A549 (cell line): Measurements from ENCODE around the gene SOX5. TPM values are rescaled to one million over a fixed set of nuclear protein-coding genes. Genes with fewer than 3 reads are reported as not detected.

ENCODE experiments used
- ATAC-seq, 2 experiments: fragments of 200-7000 bp in 1 of 2; fragments of >200 bp in 1 of 2; cut with Nextera tagmentation in 1 of 2; cut with Tn5 transposase in 1 of 2; 3 replicates each; pipeline versions ENCODE4 v1.8.0 to v1.9.1; 2018 to 2020; ENCODE audit warnings: mild to moderate bottlenecking in 1 of 2, moderate library complexity in 1 of 2
- CTCF ChIA-PET: fragments of 300-600 bp; sonication (Branson Sonifier 250); formaldehyde crosslinking; extraction: SDS; loops from one replicate; lab custom pipeline; 2021; ENCODE audit warnings: antibody characterized with exemption, inconsistent platforms; lab: Yijun Ruan, JAX
- POLR2A ChIA-PET: fragments of 350-600 bp; formaldehyde crosslinking; extraction: SDS; loops from one replicate; lab custom pipeline; 2021; ENCODE audit warnings: antibody characterized with exemption, inconsistent platforms; lab: Yijun Ruan, JAX
- DNase-seq, 2 experiments: peaks; one replicate each; pipeline versions ENCODE4 v3.0.0 to v3.0.0-alpha.2; 2011 to 2016; ENCODE audit warnings: low read depth in 1 of 2, low spot score in 1 of 2
- FAIRE-seq: peaks from 2 replicates; lab custom pipeline; 2011; peaks lifted over from hg19 to GRCh38; lab: Jason Lieb, UNC
- H3K27ac ChIP-seq, 2 experiments: fragments of >200 bp; sonication (Bioruptor Twin); formaldehyde crosslinking; 3 replicates each; pipeline ENCODE4 v1.5.1; 2016 to 2017
- H3K4me1 ChIP-seq: fragments of >200 bp; sonication (Bioruptor Twin); formaldehyde crosslinking; 3 replicates; pipeline ENCODE4 v1.6.1; 2016
- H3K4me2 ChIP-seq: fragments of >200 bp; sonication (Bioruptor Twin); formaldehyde crosslinking; 3 replicates; pipeline ENCODE4 v1.6.1; 2016
- H3K4me3 ChIP-seq: fragments of >200 bp; sonication (Bioruptor Twin); formaldehyde crosslinking; 3 replicates; pipeline ENCODE4 v1.5.1; 2016
- H3K9me3 ChIP-seq: fragments of >200 bp; sonication (Bioruptor Twin); formaldehyde crosslinking; 3 replicates; pipeline ENCODE4 v1.6.1; 2016
- CBX2 ChIP-seq: fragments of 200-600 bp; sonication (generic); IDR thresholded peaks from 2 replicates; pipeline ENCODE4 v1.6.1; 2016; ENCODE audit warnings: low read depth, mild to moderate bottlenecking, borderline replicate concordance
- CBX8 ChIP-seq: fragments of 200-600 bp; sonication (generic); IDR thresholded peaks from 2 replicates; pipeline ENCODE4 v1.6.1; 2016
- CHD2 ChIP-seq: fragments of 150-350 bp; IDR thresholded peaks from 2 replicates; pipeline ENCODE4 v1.6.1; 2014; ENCODE audit warnings: low read length; ENCODE audit not compliant: partially characterized antibody
- E2F6 ChIP-seq: IDR thresholded peaks from 2 replicates; pipeline ENCODE4 v1.6.1; 2012; ENCODE audit warnings: low read depth, borderline replicate concordance
- ESRRA ChIP-seq: fragments of 150-350 bp; IDR thresholded peaks from 2 replicates; pipeline ENCODE4 v1.6.1; 2014; ENCODE audit warnings: mild to moderate bottlenecking, low read length, borderline replicate concordance
- FOSL2 ChIP-seq, 2 experiments: fragments of 450-650 bp in 1 of 2; fragments of >200 bp in 1 of 2; sonication (Bioruptor Twin) in 1 of 2; formaldehyde crosslinking; IDR thresholded peaks; 2 replicates each; pipeline versions ENCODE4 v1.5.0 to v1.6.1; 2016 to 2020; ENCODE audit warnings: mild to moderate bottlenecking in 1 of 2, moderate library complexity in 1 of 2
- FOXS1 ChIP-seq: fragments of 250-450 bp; sonication (Bioruptor Pico); IDR thresholded peaks from 2 replicates; pipeline ENCODE4 v1.5.0; 2020; ENCODE audit warnings: mild to moderate bottlenecking, moderate library complexity
- HEYL ChIP-seq: fragments of 250-450 bp; sonication (Bioruptor Pico); IDR thresholded peaks from 2 replicates; pipeline ENCODE4 v1.8.0; 2021; ENCODE audit warnings: mild to moderate bottlenecking, moderate library complexity
- HOXA7 ChIP-seq: fragments of 250-450 bp; sonication (Bioruptor Pico); IDR thresholded peaks from 2 replicates; pipeline ENCODE4 v1.5.0; 2020; ENCODE audit warnings: mild to moderate bottlenecking, moderate library complexity
- HOXB13 ChIP-seq: fragments of 250-450 bp; sonication (Bioruptor Pico); IDR thresholded peaks from 2 replicates; pipeline ENCODE4 v1.5.0; 2020; ENCODE audit warnings: low read depth, mild to moderate bottlenecking, moderate library complexity
- JUN ChIP-seq, 2 experiments: fragments of >200 bp; sonication (Bioruptor Twin); formaldehyde crosslinking; IDR thresholded peaks; 2 replicates in 1 of 2; 3 replicates in 1 of 2; pipeline ENCODE4 v1.6.1; 2016 to 2017
- JUNB ChIP-seq: fragments of >200 bp; sonication (Bioruptor Twin); formaldehyde crosslinking; IDR thresholded peaks from 2 replicates; pipeline ENCODE4 v1.6.1; 2016
- MAFK ChIP-seq: fragments of 450-650 bp; IDR thresholded peaks from 2 replicates; pipeline ENCODE4 v1.6.1; 2014; ENCODE audit not compliant: partially characterized antibody
- NPAS2 ChIP-seq: fragments of 250-450 bp; sonication (Bioruptor Pico); IDR thresholded peaks from 2 replicates; pipeline ENCODE4 v1.8.0; 2022; ENCODE audit warnings: mild to moderate bottlenecking, moderate library complexity, borderline replicate concordance
- NR3C1 ChIP-seq: fragments of >200 bp; sonication (Bioruptor Twin); formaldehyde crosslinking; IDR thresholded peaks from 3 replicates; pipeline ENCODE4 v1.6.1; 2017
- POLR2A ChIP-seq: IDR thresholded peaks from 2 replicates; pipeline ENCODE4 v1.6.1; 2012; ENCODE audit warnings: mild to moderate bottlenecking, low read length
- RAD21 ChIP-seq, 2 experiments: fragments of >200 bp in 1 of 2; sonication (Bioruptor Twin) in 1 of 2; formaldehyde crosslinking in 1 of 2; IDR thresholded peaks in 1 of 2; conservative IDR thresholded peaks in 1 of 2; 2 replicates in 1 of 2; 3 replicates in 1 of 2; pipeline ENCODE4 v1.6.1; 2012 to 2018; ENCODE audit warnings: inconsistent platforms in 1 of 2
- RARB ChIP-seq: fragments of 250-450 bp; sonication (Bioruptor Pico); IDR thresholded peaks from 2 replicates; pipeline ENCODE4 v1.8.0; 2021; ENCODE audit warnings: mild to moderate bottlenecking, moderate library complexity
- RNF2 ChIP-seq: fragments of 200-600 bp; sonication (generic); IDR thresholded peaks from 2 replicates; pipeline ENCODE4 v1.6.1; 2016; ENCODE audit warnings: low read depth, mild to moderate bottlenecking, antibody characterized with exemption, moderate library complexity, borderline replicate concordance
- SMC3 ChIP-seq: fragments of >200 bp; sonication (Bioruptor Twin); formaldehyde crosslinking; IDR thresholded peaks from 3 replicates; pipeline ENCODE4 v1.6.1; 2018; ENCODE audit warnings: inconsistent platforms
- TFCP2L1 ChIP-seq: fragments of 250-450 bp; sonication (Bioruptor Pico); IDR thresholded peaks from 2 replicates; pipeline ENCODE4 v1.5.0; 2021; ENCODE audit warnings: mild to moderate bottlenecking
- TP53 ChIP-seq: fragments of 250-450 bp; sonication (Bioruptor Pico); IDR thresholded peaks from 2 replicates; pipeline ENCODE4 v1.5.0; 2021; ENCODE audit warnings: mild to moderate bottlenecking, moderate library complexity
- ZC3H11A ChIP-seq: fragments of 450-650 bp; IDR thresholded peaks from 2 replicates; pipeline ENCODE4 v1.6.1; 2014; ENCODE audit warnings: antibody characterized with exemption, mild to moderate bottlenecking
- WGBS: methylation state at CpG from one replicate; pipeline ENCODE4 v1.1.6; 2017; ENCODE audit errors: missing lambda C conversion rate; 5-methylcytosine and 5-hydroxymethylcytosine counted together
- polyA plus RNA-seq, 4 experiments: library from polyadenylated mRNA; depleted of rRNA in 3 of 4; stranded (reverse); fragments of >200 nt; fragmentation: RNase III in 1 of 4; extraction: RNeasy Plus Mini Kit Qiagen cat#74134 plus additional on column Dnase treatment in 1 of 4; gene quantifications; 2 replicates in 3 of 4; 3 replicates in 1 of 4; pipeline ENCODE4 v1.2.3, GENCODE V29; 2011 to 2017
- TF ChIP-seq, protein P1 (sequence below): fragments of >200 bp; sonication (Bioruptor Twin); formaldehyde crosslinking; IDR thresholded peaks from 2 replicates; pipeline ENCODE4 v1.6.1; 2016

Gene SOX5
- polyA plus RNA-seq, 2 of the 4 experiments (the other 2 are of a cell fraction) = not detected

DNA sequence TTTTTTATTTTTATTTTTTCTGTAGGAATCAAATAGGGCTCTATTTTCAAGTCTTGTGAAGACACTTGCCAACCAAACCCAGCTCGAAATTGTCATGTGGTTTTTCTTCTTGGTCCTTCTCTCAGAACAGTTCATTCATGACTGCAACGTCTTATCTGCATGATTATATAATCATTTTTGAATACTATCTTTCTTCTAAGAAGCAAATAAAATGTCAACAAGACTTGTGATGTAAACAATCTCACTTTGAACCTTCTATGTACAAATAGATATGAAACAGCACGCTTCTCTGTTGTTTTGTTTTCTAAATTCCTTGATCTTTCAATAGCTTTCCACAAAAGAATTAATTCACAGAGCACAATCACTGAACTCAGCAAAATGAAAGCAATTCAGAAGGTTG, 320.7 kb downstream of the SOX5 start:
- 2% methylated on average over 3 of the region's 3 CpGs for WGBS
- TF ChIP-seq CHD2 (no peak), FOSL2 (IDR thresholded peaks at IDR 0.05) (no peak), FOSL2 (CRISPR knock-in tag; IDR thresholded peaks at IDR 0.05) (no peak), CBX2 (no peak), RNF2 (no peak), HOXB13 (CRISPR knock-in tag) (no peak), E2F6 (no peak), SMC3 (no peak), FOXS1 (CRISPR knock-in tag) (no peak), TFCP2L1 (no peak)
- TF ChIP-seq, all 56 proteins: peak for 0
- ChIA-PET POLR2A (no interaction called here), CTCF (no interaction called here)
- peaks cover 5% of the 10 kb centered on the region; the same call in 1 of the 3 replicates for H3K9me3 ChIP-seq
- ATAC-seq (no peak), DNase-seq (no peak), FAIRE-seq (no peak)
- no peaks in the 10 kb centered on the region for H3K4me1 ChIP-seq
- no peak overlapping the region for H3K4me3 ChIP-seq
- H3K27ac ChIP-seq = no peak overlapping the region
- no peak overlapping the region for H3K4me2 ChIP-seq

DNA sequence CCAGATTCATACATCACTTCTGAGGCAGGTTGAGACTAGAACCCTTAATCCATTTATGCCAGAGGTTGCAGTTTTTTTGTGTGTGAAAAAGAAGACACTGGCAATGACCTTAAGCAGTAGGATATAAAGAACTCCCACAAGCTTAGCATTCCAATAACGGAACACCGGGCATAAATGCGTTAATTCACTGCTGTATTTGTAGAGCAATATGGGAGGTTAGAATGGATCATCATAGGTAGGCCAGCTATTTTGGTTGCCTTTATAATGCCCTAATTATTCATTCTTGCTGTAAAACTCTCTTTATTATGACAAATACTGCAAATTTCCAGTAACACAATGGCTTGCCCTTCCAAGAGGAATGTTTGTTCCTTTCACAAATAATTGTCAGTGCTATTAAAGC, 322.7 kb downstream of the SOX5 start:
- Histone ChIP-seq H3K27ac (no peak overlapping the region), H3K4me3 (no peak overlapping the region), H3K4me1 (no peaks in the 10 kb centered on the region), H3K9me3 (0 out of 3 replicates have a peak, but pooled peaks cover 3% of the 10 kb centered on the region), H3K4me2 (no peak overlapping the region)
- TF ChIP-seq, protein P1, sequence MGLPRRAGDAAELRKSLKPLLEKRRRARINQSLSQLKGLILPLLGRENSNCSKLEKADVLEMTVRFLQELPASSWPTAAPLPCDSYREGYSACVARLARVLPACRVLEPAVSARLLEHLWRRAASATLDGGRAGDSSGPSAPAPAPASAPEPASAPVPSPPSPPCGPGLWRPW = no peak
- no peak for TF ChIP-seq MAFK
- no peak for TF ChIP-seq RAD21 (conservative IDR thresholded peaks at IDR 0.05 in 1 of 2, IDR thresholded peaks at IDR 0.05 in 1 of 2)
- TF ChIP-seq NPAS2 (CRISPR knock-in tag) = no peak
- no peak for TF ChIP-seq ESRRA
- 62% methylated on average over 3 of the region's 3 CpGs for WGBS
- FAIRE-seq = no peak
- no peak for DNase-seq
- ChIA-PET POLR2A (no interaction called here), CTCF (no interaction called here)
- no peak for ATAC-seq

DNA sequence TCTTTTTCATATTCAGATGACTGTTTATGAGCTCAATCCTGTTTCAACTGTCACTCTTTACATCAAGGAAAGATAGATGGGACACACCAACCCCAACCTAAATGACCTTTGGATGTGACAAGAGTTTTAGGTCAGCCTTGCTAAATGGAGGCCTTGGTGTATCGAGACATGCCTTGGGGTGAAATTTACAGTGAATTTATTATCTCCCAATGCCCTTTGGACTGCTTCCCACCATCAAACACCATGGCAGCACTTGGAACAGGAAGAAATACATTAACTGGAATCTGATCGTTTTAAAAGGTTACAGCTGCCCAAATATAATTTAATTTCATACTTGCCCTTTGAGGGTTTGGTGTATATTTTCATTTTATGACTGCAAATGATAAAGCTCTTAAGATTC, 327.6 kb downstream of the SOX5 start:
- ATAC-seq (no peak), FAIRE-seq (no peak), DNase-seq (no peak)
- no peak overlapping the region for H3K4me3 ChIP-seq
- H3K4me1 ChIP-seq = no peaks in the 10 kb centered on the region
- TF ChIP-seq NR3C1 = no peak
- TF ChIP-seq HEYL (CRISPR knock-in tag) = no peak
- no peak for TF ChIP-seq TP53 (CRISPR knock-in tag)
- no peak for TF ChIP-seq HOXA7 (CRISPR knock-in tag)
- no peak for TF ChIP-seq ZC3H11A
- TF ChIP-seq NPAS2 (CRISPR knock-in tag) = no peak
- TF ChIP-seq RARB (CRISPR knock-in tag) = no peak
- no peak for TF ChIP-seq POLR2A
- no peak for TF ChIP-seq RAD21 (conservative IDR thresholded peaks at IDR 0.05 in 1 of 2, IDR thresholded peaks at IDR 0.05 in 1 of 2)
- no peak for TF ChIP-seq FOSL2 (IDR thresholded peaks at IDR 0.05)
- TF ChIP-seq FOSL2 (CRISPR knock-in tag; IDR thresholded peaks at IDR 0.05) = no peak
- TF ChIP-seq SMC3 = no peak
- TF ChIP-seq CBX8 = no peak
- no peak for TF ChIP-seq JUN (IDR thresholded peaks at IDR 0.05)
- TF ChIP-seq JUNB = no peak
- ChIA-PET POLR2A (no interaction called here), CTCF (no interaction called here)
- H3K9me3 ChIP-seq = 0 out of 3 replicates have a peak, but pooled peaks cover 2% of the 10 kb centered on the region
- 3% methylated on average over 2 of the region's 2 CpGs for WGBS
- no peak overlapping the region for H3K27ac ChIP-seq
- no peak overlapping the region for H3K4me2 ChIP-seq
